HCT116 (cell line): ENCODE results near the gene SPI1. TPM values are rescaled to one million over a fixed set of nuclear protein-coding genes. Genes with fewer than 3 reads are reported as not detected.

Experiments
- ATAC-seq: fragments of 200-7000 bp; cut with Tn5 transposase; 2 replicates; pipeline ENCODE4 v1.9.1; 2020; ENCODE audit warnings: mild to moderate bottlenecking, moderate library complexity
- BruUV-seq: library from RNA; stranded (reverse); fragments of 400-500 nt; replicated peaks from 2 replicates; lab custom pipeline; 2021; lab: Mats Ljungman, UMichigan
- CTCF ChIA-PET: fragments of 300-600 bp; sonication (Branson Sonifier 250); formaldehyde crosslinking; loops from one replicate; lab custom pipeline; 2021; ENCODE audit warnings: antibody characterized with exemption; lab: Charles Lee
- POLR2A ChIA-PET: fragments of 300-600, 350-600 bp; sonication (Branson Sonifier 250); formaldehyde crosslinking; loops from one replicate; lab custom pipeline; 2021; ENCODE audit warnings: antibody characterized with exemption; lab: Charles Lee
- RAD21 ChIA-PET, 2 experiments: fragments of 300-600 bp; sonication (Branson Sonifier 250); formaldehyde crosslinking; loops; one replicate each; lab custom pipeline; 2023; ENCODE audit warnings: low total read pairs in 2 of 2; ENCODE audit not compliant: uncharacterized antibody in 2 of 2, unreplicated experiment in 2 of 2, low non-redundant PET in 1 of 2; lab: Charles Lee
- DNase-seq: peaks from one replicate; pipeline ENCODE4 v3.0.0-alpha.2; 2010; ENCODE audit warnings: low read depth, low spot score
- H2AFZ ChIP-seq: fragments of 200-600 bp; shearing (Covaris generic), sonication (generic); 2 replicates; pipeline ENCODE4 v1.6.1; 2017; ENCODE audit warnings: low read depth, mixed run types, mixed read lengths, antibody characterized with exemption, low read length; ENCODE audit not compliant: poor library complexity, severe bottlenecking
- H3K27ac ChIP-seq: 2 replicates; pipeline ENCODE4 v1.5.1; 2012; ENCODE audit warnings: low read depth, low read length
- H3K27me3 ChIP-seq: fragments of 200-600 bp; sonication (generic); 2 replicates; pipeline ENCODE4 v1.6.1; 2016; ENCODE audit warnings: mixed run types, low read length, mixed read lengths; ENCODE audit not compliant: insufficient read depth
- H3K36me3 ChIP-seq, 2 experiments: fragments of 200-500 bp in 1 of 2; fragments of 200-600 bp in 1 of 2; sonication (Bioruptor generic) in 1 of 2; sonication (generic) in 1 of 2; 2 replicates each; pipeline versions ENCODE4 v1.5.1 to v1.6.1; 2014 to 2016; ENCODE audit warnings: low read length in 2 of 2, inconsistent platforms in 1 of 2, mixed read lengths in 1 of 2, mixed run types in 1 of 2; ENCODE audit not compliant: insufficient read depth in 2 of 2, control insufficient read depth in 1 of 2
- H3K4me1 ChIP-seq, 2 experiments: fragments of 200-600 bp in 1 of 2; sonication (generic) in 1 of 2; 2 replicates each; pipeline versions ENCODE4 v1.5.1 to v1.6.1; 2012 to 2017; ENCODE audit warnings: low read length in 2 of 2, inconsistent platforms in 1 of 2, mild to moderate bottlenecking in 1 of 2, mixed read lengths in 1 of 2, mixed run types in 1 of 2, moderate library complexity in 1 of 2; ENCODE audit not compliant: insufficient read depth in 2 of 2, control insufficient read depth in 1 of 2
- H3K4me2 ChIP-seq: fragments of 200-600 bp; sonication (generic); 2 replicates; pipeline ENCODE4 v1.6.1; 2017; ENCODE audit warnings: mixed run types, low read length, mixed read lengths
- H3K4me3 ChIP-seq, 2 experiments: fragments of 200-600 bp in 1 of 2; sonication (generic) in 1 of 2; replicated peaks in 1 of 2; 2 replicates each; pipeline ENCODE4 v1.5.1; 2011 to 2016; ENCODE audit warnings: low read length in 2 of 2, control low read depth in 1 of 2, low read depth in 1 of 2, mild to moderate bottlenecking in 1 of 2, mixed read lengths in 1 of 2, mixed run types in 1 of 2
- H3K79me2 ChIP-seq: fragments of 200-600 bp; sonication (generic); 2 replicates; pipeline ENCODE4 v1.6.1; 2017; ENCODE audit warnings: mild to moderate bottlenecking, mixed run types, low read length, moderate library complexity, mixed read lengths; ENCODE audit not compliant: insufficient read depth
- H3K9ac ChIP-seq: fragments of 200-600 bp; sonication (generic); 2 replicates; pipeline ENCODE4 v1.6.1; 2016; ENCODE audit warnings: low read length, mixed read lengths
- H3K9me2 ChIP-seq: fragments of 200-600 bp; sonication (generic), shearing (Covaris generic); 2 replicates; pipeline ENCODE4 v1.6.1; 2017; ENCODE audit warnings: mixed run types, mild to moderate bottlenecking, moderate library complexity; ENCODE audit not compliant: insufficient read depth
- H3K9me3 ChIP-seq, 2 experiments: fragments of 200-500 bp in 1 of 2; fragments of 200-600 bp in 1 of 2; sonication (Bioruptor generic) in 1 of 2; sonication (generic) in 1 of 2; 2 replicates each; pipeline ENCODE4 v1.6.1; 2014 to 2017; ENCODE audit warnings: low read length in 2 of 2, mixed read lengths in 2 of 2, inconsistent platforms in 1 of 2, low read depth in 1 of 2, mild to moderate bottlenecking in 1 of 2, mixed run types in 1 of 2, moderate library complexity in 1 of 2; ENCODE audit not compliant: control insufficient read depth in 1 of 2, insufficient read depth in 1 of 2
- H4K20me1 ChIP-seq: fragments of 200-600 bp; sonication (generic), shearing (Covaris generic); 2 replicates; pipeline ENCODE4 v1.6.1; 2017; ENCODE audit warnings: mixed run types, mild to moderate bottlenecking, moderate library complexity; ENCODE audit not compliant: insufficient read depth
- CTCF ChIP-seq, 3 experiments: fragments of 200-600 bp in 1 of 3; sonication (generic) in 1 of 3; IDR thresholded peaks in 2 of 3; conservative IDR thresholded peaks in 1 of 3; 2 replicates each; pipeline ENCODE4 v1.5.1; 2012 to 2017; ENCODE audit warnings: low read depth in 2 of 3, low read length in 2 of 3, antibody characterized with exemption in 1 of 3, borderline replicate concordance in 1 of 3, control low read depth in 1 of 3, mild to moderate bottlenecking in 1 of 3, mixed read lengths in 1 of 3, mixed run types in 1 of 3, moderate library complexity in 1 of 3; ENCODE audit not compliant: insufficient read depth in 1 of 3
- EZH2phosphoT487 ChIP-seq: fragments of 200-600 bp; IDR thresholded peaks from 2 replicates; pipeline ENCODE4 v1.6.1; 2018; ENCODE audit warnings: antibody characterized with exemption, borderline replicate concordance
- FOSL1 ChIP-seq: IDR thresholded peaks from 2 replicates; pipeline ENCODE4 v1.6.1; 2012; ENCODE audit warnings: low read depth
- RAD21 ChIP-seq: IDR thresholded peaks from 2 replicates; pipeline ENCODE4 v1.6.1; 2012; ENCODE audit warnings: low read depth, mild to moderate bottlenecking
- ZFX ChIP-seq: fragments of 450-650 bp; IDR thresholded peaks from 2 replicates; pipeline ENCODE4 v1.6.1; 2017
- intact Hi-C: fragments of 100-400 bp; cut with micrococcal nuclease; formaldehyde crosslinking; loops from 2 replicates; pipeline ENCODE4 v1.10.0; 2022
- total RNA-seq: library from RNA; stranded (reverse); gene quantifications from one replicate; pipeline ENCODE4 v1.2.1, GENCODE V29; 2021; ENCODE audit not compliant: unreplicated experiment

The SPI1 gene
- total RNA-seq, 1 experiment from 2014 or later: 0.32 TPM

GRCh38 chr11:47373876-47374719 lies 4.2 kb downstream of the SPI1 start:
- Histone ChIP-seq H3K4me2 (peak overlapping the region; percentile 41), H3K27me3 (no peaks in the 10 kb centered on the region), H3K27ac (peak overlapping the region; percentile 31; the same call in 1 of the 2 replicates), H3K9me2 (no peaks in the 10 kb centered on the region), H3K36me3 (no peaks in the 10 kb centered on the region), H3K9me3 (no peaks in the 10 kb centered on the region), H4K20me1 (no peaks in the 10 kb centered on the region), H3K9ac (no peak overlapping the region), H3K4me1 (peaks cover 11 to 29% of the 10 kb centered on the region in 2 experiments; a peak in 3 of 4 replicates), H3K4me3 (no peak overlapping the region), H2AFZ (peak overlapping the region; percentile 91), H3K79me2 (no peaks in the 10 kb centered on the region)
- TF ChIP-seq EZH2phosphoT487 (no peak), CTCF (IDR thresholded peaks at IDR 0.05 in 2 of 3, conservative IDR thresholded peaks at IDR 0.05 in 1 of 3; ENCODE audit: borderline replicate concordance in 1 of 3, insufficient read depth in 1 of 3, low read depth in 2 of 3, low read length in 2 of 3) (peak; percentile 88 to 99 (median 97)), FOSL1 (no peak), RAD21 (peak; percentile 81), ZFX (0 out of 2 replicates have a peak, but pooled peaks have one; percentile 23)
- ChIA-PET CTCF (interaction anchor here (0.6 to 1.3 kb wide), 16 partner anchors 9 to 481 kb away, joined by 3 to 9 read pairs (median 5); partner anchors contain the start of gene PSMC3), POLR2A (interaction anchor here (1.2 kb wide), 1 partner anchor 34 kb away, joined by 5 read pairs; the partner anchor contains the start of gene SLC39A13), RAD21 (no interaction called here)
- no TSS peak for BruUV-seq
- DNase-seq (peak; percentile 60), ATAC-seq (peak; percentile 94)
- intact Hi-C loops: loop anchor here (1.0 to 5.0 kb wide), 4 partner anchors 34 to 478 kb away; partner anchors contain the start of gene SLC39A13
